AG10803 (cell line): Measurements from ENCODE around the gene ADD1.

Experiments used
- DNase-seq: peaks from one replicate; pipeline ENCODE4 v3.0.0; 2010; ENCODE audit warnings: low read depth
- H3K4me3 ChIP-seq: 2 replicates; pipeline ENCODE4 v1.5.1; 2011; ENCODE audit warnings: mild to moderate bottlenecking, low read length, control low read depth
- TF ChIP-seq, protein P1 (sequence below): conservative IDR thresholded peaks from 2 replicates; pipeline ENCODE4 v1.5.1; 2011; ENCODE audit warnings: mild to moderate bottlenecking, low read length, control low read depth, inconsistent platforms

Gene ADD1

DNA sequence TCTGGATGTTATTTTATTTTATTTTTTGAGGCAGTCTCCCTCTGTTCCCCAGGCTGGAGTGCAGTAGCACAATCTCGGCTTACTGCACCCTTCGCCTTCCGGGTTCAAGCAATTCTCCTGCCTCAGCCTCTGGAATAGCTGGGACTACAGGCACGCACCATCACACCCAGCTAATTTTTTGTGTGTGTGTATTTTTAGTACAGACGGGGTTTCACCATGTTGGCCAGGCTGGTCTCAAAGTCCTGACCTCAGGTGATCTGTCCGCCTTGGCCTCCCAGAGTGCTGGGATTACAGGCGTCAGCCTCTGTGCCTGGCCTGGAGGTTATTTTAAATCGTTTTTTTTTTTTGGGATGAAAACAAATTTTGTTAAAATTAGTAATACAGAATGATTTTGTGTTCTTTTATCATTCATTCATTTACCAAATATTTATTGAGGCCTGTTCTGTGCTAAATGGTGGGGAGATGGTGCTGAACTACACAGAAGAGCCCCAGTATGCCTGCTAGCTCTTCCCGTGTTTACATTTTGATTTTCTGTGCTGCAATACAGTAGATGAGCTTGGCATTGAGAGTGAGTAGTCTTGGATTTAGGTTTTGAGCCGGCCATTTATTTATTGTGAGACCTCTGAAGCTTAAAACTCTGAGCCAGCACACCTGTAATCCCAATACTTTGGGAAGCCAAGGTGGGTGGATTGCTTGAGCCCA, 22.7 kb downstream of the ADD1 start:
- TF ChIP-seq, protein P1, sequence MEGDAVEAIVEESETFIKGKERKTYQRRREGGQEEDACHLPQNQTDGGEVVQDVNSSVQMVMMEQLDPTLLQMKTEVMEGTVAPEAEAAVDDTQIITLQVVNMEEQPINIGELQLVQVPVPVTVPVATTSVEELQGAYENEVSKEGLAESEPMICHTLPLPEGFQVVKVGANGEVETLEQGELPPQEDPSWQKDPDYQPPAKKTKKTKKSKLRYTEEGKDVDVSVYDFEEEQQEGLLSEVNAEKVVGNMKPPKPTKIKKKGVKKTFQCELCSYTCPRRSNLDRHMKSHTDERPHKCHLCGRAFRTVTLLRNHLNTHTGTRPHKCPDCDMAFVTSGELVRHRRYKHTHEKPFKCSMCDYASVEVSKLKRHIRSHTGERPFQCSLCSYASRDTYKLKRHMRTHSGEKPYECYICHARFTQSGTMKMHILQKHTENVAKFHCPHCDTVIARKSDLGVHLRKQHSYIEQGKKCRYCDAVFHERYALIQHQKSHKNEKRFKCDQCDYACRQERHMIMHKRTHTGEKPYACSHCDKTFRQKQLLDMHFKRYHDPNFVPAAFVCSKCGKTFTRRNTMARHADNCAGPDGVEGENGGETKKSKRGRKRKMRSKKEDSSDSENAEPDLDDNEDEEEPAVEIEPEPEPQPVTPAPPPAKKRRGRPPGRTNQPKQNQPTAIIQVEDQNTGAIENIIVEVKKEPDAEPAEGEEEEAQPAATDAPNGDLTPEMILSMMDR = no peak
- H3K4me3 ChIP-seq = no peak overlapping the region
- no peak for DNase-seq

- TF ChIP-seq, protein P1 = no peak
- H3K4me3 ChIP-seq = no peak overlapping the region
- DNase-seq = no peak
Observed at GRCh38 chr4:2866891-2867290, 23.2 kb downstream of the ADD1 start.

DNA sequence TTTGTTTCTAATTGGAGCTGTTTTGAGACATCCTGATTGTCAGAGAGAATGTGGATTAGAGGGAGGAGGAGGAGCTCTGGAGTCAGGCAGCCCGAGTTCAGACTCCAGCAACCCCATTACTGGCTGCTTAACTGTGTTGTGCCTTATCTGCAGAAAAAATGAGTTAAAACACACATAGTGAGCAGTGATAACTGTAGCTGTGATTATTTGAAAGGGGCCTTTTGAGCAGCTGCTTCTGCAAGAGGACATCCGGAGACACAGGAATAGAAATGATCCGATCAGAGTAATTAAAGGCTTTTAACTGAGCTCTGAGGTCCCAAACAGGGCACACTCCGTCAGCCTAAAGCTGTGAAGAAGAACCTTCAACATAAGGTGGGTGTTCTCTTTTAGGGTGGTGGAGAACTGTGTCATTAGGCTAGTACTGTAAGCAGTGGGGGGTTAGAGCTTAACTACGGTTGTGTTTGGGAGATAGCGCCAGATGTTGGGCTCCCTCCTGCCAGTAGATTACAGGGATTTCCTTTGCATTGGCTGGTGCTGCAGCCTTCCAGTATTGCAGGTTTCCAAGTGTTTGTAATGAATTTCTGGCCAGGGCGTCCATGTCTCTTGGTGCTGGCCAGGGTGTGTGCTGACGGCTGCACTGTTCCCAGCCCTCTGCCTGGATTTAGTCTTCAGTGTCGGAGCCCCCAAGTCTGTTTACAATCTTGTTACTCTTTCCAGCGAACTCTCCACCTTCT, 24.3 kb downstream of the ADD1 start:
- TF ChIP-seq, protein P1 = no peak
- peak; percentile 38 for DNase-seq
- H3K4me3 ChIP-seq = peak overlapping the region; percentile 46

DNA sequence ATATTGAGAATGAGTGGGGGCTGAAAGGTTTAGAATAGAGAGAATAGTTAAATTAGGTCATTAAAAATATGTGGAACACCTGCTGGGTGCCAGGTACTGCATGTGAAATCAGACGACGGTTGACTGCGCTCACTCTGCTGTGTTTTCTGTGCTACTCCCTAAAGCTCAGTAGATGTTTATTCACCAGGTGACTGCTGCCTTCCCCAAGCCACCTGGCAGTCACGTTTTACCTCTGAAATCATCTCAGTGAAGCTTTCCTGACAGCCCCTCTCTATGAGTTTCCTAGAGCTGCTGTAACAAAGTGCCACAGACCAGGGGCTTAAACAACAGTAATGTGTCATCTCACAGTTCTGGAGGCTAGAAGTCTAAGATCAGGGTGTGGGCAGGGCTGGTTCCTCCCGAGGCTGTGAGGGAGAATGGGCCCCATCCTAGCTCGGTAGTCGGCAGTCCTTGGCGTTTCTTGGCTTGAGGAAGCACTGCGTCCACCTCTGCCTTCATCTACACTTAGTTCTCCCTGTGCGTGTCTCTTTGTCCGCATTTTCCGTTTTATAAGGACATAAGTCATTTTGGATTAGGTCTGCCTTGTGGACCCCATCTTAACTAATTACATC, 25.3 kb downstream of the ADD1 start:
- DNase-seq = no peak
- TF ChIP-seq, protein P1 = no peak
- no peak overlapping the region for H3K4me3 ChIP-seq

- DNase-seq = no peak
- TF ChIP-seq, protein P1 = no peak
- no peak overlapping the region for H3K4me3 ChIP-seq
Observed at GRCh38 chr4:2869659-2870058, 26.0 kb downstream of the ADD1 start.

- no peak overlapping the region for H3K4me3 ChIP-seq
- TF ChIP-seq, protein P1 = no peak
- DNase-seq = no peak
Observed at GRCh38 chr4:2870082-2870481, 26.4 kb downstream of the ADD1 start.

- TF ChIP-seq, protein P1 = no peak
- DNase-seq = no peak
Observed at GRCh38 chr4:2871466-2871865, 27.8 kb downstream of the ADD1 start.

More at GRCh38 chr4:2871466-2871865, 27.8 kb downstream of the ADD1 start:
- H3K4me3 ChIP-seq = no peak overlapping the region
